ENCODE measurements around the gene CNIH3. TPM values are rescaled to one million over a fixed set of nuclear protein-coding genes. Genes with fewer than 3 reads are reported as not detected.

Gene CNIH3
- total RNA-seq, 4 donors from 2014 or later = 0.68 to 1.1 TPM; not detected in 2

DNA sequence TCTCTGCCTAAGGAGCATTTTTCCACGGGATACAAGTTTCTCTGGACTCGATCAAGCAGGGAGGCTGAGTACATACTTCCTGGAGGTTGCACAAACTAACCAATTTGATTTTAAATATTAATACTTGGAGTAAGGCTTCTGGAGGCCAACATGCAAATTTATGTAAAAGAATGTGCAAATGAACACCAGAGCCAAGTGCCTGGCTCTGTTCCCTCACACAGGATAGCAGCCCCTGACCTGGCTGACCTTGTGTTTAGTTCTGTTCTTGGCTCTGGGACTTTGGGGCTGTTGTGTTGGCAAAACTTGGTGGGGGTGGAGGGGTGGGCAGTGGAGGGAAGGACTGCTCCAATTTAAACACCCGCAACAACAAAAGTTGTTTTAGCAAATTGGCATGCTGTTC lies 34.2 kb downstream of the CNIH3 start:
- Histone ChIP-seq H3K4me1 (no peaks in the 10 kb centered on the region), H3K36me3 (no peaks in the 10 kb centered on the region), H3K9me3 (no peaks in the 10 kb centered on the region), H3K27me3 (no peaks in the 10 kb centered on the region), H3K4me3 (no peak overlapping the region), H3K27ac (no peak overlapping the region)
- TF ChIP-seq POLR2AphosphoS5 (IDR thresholded peaks at IDR 0.05) (no peak), POLR2A (IDR thresholded peaks at IDR 0.05) (no peak), EP300 (IDR thresholded peaks at IDR 0.05; ENCODE audit: low read depth) (no peak)
- TF ChIP-seq, protein P1, sequence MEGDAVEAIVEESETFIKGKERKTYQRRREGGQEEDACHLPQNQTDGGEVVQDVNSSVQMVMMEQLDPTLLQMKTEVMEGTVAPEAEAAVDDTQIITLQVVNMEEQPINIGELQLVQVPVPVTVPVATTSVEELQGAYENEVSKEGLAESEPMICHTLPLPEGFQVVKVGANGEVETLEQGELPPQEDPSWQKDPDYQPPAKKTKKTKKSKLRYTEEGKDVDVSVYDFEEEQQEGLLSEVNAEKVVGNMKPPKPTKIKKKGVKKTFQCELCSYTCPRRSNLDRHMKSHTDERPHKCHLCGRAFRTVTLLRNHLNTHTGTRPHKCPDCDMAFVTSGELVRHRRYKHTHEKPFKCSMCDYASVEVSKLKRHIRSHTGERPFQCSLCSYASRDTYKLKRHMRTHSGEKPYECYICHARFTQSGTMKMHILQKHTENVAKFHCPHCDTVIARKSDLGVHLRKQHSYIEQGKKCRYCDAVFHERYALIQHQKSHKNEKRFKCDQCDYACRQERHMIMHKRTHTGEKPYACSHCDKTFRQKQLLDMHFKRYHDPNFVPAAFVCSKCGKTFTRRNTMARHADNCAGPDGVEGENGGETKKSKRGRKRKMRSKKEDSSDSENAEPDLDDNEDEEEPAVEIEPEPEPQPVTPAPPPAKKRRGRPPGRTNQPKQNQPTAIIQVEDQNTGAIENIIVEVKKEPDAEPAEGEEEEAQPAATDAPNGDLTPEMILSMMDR (IDR thresholded peaks at IDR 0.05) = no peak
- WGBS, 2 donors (ENCODE audit: low coverage in 1 of 2) = 35 to 68% methylated on average over 2 to 3 of the region's 3 CpGs
- in situ Hi-C loops (cut with MboI; ENCODE audit: low pct_ligation_motif_present in 1 of 4, low pct_unique_long_range_greater_than_20kb in 1 of 4, low sequenced_read_pairs in 3 of 4) = loop anchor here in 1 of 4 donors (25.0 kb wide), 1 partner anchor 187 kb away; no protein-coding TSS in a partner anchor
- DNase-seq = no peak
- intact Hi-C loops (cut with DNase I; ENCODE audit: low total_unique reads) = no loop called here

DNA sequence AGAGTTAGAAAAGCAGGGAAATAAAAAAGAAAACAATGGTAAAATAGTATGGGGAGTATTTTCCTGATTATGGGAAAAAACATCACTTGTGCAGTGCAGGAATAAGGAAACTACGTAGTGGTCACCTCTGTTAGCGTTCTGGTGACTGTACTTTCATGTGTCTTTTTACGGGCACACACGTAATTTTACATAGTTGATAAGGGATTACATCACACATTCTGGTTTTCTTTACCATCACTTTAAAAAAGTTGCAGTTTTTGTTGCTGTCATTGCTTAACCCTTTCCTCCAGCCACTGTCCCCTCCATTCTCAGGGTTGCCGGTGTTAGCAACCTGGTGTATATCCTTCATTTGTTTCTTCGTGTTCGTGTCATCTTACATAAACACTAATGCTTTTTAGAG lies 35.1 kb downstream of the CNIH3 start:
- TF ChIP-seq POLR2AphosphoS5 (IDR thresholded peaks at IDR 0.05) = no peak
- no peak for TF ChIP-seq EP300 (IDR thresholded peaks at IDR 0.05; ENCODE audit: low read depth)
- TF ChIP-seq, protein P1 (IDR thresholded peaks at IDR 0.05) = no peak
- TF ChIP-seq POLR2A (IDR thresholded peaks at IDR 0.05) = no peak
- WGBS, 2 donors (ENCODE audit: low coverage in 1 of 2) = 67 to 83% methylated on average over 7 of the region's 7 CpGs
- intact Hi-C loops (cut with DNase I; ENCODE audit: low total_unique reads) (no loop called here), in situ Hi-C loops (cut with MboI; ENCODE audit: low pct_ligation_motif_present in 1 of 4, low pct_unique_long_range_greater_than_20kb in 1 of 4, low sequenced_read_pairs in 3 of 4) (loop anchor here in 1 of 4 donors (25.0 kb wide), 1 partner anchor 186 kb away; no protein-coding TSS in a partner anchor)
- no peak for DNase-seq
- H3K4me3 ChIP-seq = no peak overlapping the region
- no peaks in the 10 kb centered on the region for H3K4me1 ChIP-seq
- H3K9me3 ChIP-seq = no peaks in the 10 kb centered on the region
- no peak overlapping the region for H3K27ac ChIP-seq
- H3K27me3 ChIP-seq = no peaks in the 10 kb centered on the region
- no peaks in the 10 kb centered on the region for H3K36me3 ChIP-seq

DNA sequence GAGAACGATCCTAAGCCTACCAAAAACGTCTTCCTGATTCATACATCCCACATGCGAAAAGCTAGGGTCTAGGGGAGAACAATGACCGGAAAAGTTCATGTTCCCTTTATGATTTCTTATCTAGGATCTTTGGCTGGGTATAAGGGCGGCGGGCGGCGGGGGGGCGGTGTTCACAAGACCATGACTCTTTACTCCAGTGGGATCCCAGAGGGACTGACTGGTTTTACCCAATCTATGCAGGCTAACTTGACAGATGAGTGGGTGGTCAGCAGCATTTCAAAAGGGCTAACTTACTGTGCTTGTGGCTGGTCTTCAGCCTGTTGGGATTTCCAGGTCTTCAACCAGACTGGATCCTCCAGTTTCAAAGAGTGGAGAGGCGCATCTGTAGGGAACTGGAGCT lies 40.3 kb downstream of the CNIH3 start:
- in situ Hi-C loops (cut with MboI; ENCODE audit: low pct_ligation_motif_present in 1 of 4, low pct_unique_long_range_greater_than_20kb in 1 of 4, low sequenced_read_pairs in 3 of 4) = loop anchor here in 1 of 4 donors (25.0 kb wide), 1 partner anchor 181 kb away; no protein-coding TSS in a partner anchor
- Histone ChIP-seq H3K36me3 (no peaks in the 10 kb centered on the region), H3K27ac (no peak overlapping the region), H3K4me3 (no peak overlapping the region), H3K4me1 (no peaks in the 10 kb centered on the region), H3K27me3 (no peaks in the 10 kb centered on the region), H3K9me3 (no peaks in the 10 kb centered on the region)
- intact Hi-C loops (cut with DNase I; ENCODE audit: low total_unique reads) = no loop called here
- TF ChIP-seq POLR2AphosphoS5 (IDR thresholded peaks at IDR 0.05) = no peak
- no peak for TF ChIP-seq EP300 (IDR thresholded peaks at IDR 0.05; ENCODE audit: low read depth)
- no peak for TF ChIP-seq POLR2A (IDR thresholded peaks at IDR 0.05)
- TF ChIP-seq, protein P1 (IDR thresholded peaks at IDR 0.05) = no peak
- DNase-seq = no peak
- 87 to 96% methylated on average over 8 to 10 of the region's 10 CpGs for WGBS, 2 donors (ENCODE audit: low coverage in 1 of 2)

DNA sequence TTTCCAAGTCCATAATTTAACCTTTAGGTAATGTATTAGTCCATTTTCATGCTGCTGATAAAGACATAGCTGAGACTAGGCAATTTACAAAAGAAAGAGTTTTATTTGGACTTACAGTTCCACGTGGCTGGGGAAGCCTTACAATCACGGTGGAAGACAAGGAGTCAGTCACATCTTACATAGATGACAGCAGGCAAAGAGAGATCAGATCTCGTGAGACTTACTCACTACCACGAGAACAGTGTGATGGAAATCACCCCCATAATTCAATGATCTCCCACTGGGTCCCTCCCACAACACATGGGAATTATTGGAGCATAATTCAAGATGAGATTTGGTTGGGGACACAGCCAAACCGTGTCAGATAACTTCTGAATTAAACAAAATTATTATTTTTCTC lies 44.0 kb downstream of the CNIH3 start:
- no peak overlapping the region for H3K27ac ChIP-seq
- H3K27me3 ChIP-seq = no peaks in the 10 kb centered on the region
- in situ Hi-C loops (cut with MboI; ENCODE audit: low pct_ligation_motif_present in 1 of 4, low pct_unique_long_range_greater_than_20kb in 1 of 4, low sequenced_read_pairs in 3 of 4) (loop anchor here in 1 of 4 donors (25.0 kb wide), 1 partner anchor 177 kb away; no protein-coding TSS in a partner anchor), intact Hi-C loops (cut with DNase I; ENCODE audit: low total_unique reads) (no loop called here)
- H3K9me3 ChIP-seq = no peaks in the 10 kb centered on the region
- WGBS, 2 donors (ENCODE audit: low coverage in 1 of 2) = 57 to 65% methylated on average over 5 of the region's 5 CpGs
- DNase-seq = no peak
- no peak for TF ChIP-seq POLR2AphosphoS5 (IDR thresholded peaks at IDR 0.05)
- TF ChIP-seq POLR2A (IDR thresholded peaks at IDR 0.05) = no peak
- no peak for TF ChIP-seq EP300 (IDR thresholded peaks at IDR 0.05; ENCODE audit: low read depth)
- TF ChIP-seq, protein P1 (IDR thresholded peaks at IDR 0.05) = no peak
- no peaks in the 10 kb centered on the region for H3K4me1 ChIP-seq
- no peaks in the 10 kb centered on the region for H3K36me3 ChIP-seq
- H3K4me3 ChIP-seq = no peak overlapping the region
